Sigmoid colon (tissue), 4 donors: ENCODE data around the gene IL17RB.

Experiments used
- POLR2A ChIP-seq, 2 donors: fragments of 450-650 bp; IDR thresholded peaks; one replicate each; pipeline ENCODE4 v1.6.1; 2016; ENCODE audit warnings: antibody characterized with exemption in 2 of 2, mild to moderate bottlenecking in 2 of 2, moderate library complexity in 2 of 2
- POLR2AphosphoS5 ChIP-seq, 4 donors: sonication (generic); formaldehyde crosslinking; IDR thresholded peaks; one replicate each; pipeline ENCODE4 v1.6.1; 2017; ENCODE audit warnings: antibody characterized with exemption in 4 of 4
- TF ChIP-seq, protein P1 (sequence below), 4 experiments: fragments of 450-650 bp in 3 of 4; fragments of 200-600 bp in 1 of 4; IDR thresholded peaks; one replicate each; pipeline ENCODE4 v1.5.1; 2016 to 2019; ENCODE audit warnings: antibody characterized with exemption in 4 of 4, mild to moderate bottlenecking in 3 of 4, moderate library complexity in 2 of 4

DNA sequence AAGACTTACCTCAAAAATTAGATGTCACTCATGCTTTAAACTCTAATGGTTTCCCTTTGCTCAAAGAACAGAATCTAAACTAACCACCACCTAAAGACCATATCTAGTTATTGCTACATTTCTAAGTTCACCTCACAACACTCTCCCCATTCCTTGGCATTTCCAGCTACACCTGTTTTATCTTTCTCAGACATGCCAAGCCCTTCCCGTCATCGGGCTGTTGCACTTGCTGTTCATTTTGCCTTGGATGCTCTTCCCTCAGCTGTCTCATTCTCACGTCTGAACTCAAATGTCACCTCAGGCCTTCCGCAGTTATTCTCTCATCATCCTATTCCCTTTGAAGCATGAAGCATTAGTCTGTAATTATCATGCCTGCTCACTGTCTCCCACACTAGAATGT, 36.6 kb downstream of the IL17RB start:
- TF ChIP-seq, protein P1, sequence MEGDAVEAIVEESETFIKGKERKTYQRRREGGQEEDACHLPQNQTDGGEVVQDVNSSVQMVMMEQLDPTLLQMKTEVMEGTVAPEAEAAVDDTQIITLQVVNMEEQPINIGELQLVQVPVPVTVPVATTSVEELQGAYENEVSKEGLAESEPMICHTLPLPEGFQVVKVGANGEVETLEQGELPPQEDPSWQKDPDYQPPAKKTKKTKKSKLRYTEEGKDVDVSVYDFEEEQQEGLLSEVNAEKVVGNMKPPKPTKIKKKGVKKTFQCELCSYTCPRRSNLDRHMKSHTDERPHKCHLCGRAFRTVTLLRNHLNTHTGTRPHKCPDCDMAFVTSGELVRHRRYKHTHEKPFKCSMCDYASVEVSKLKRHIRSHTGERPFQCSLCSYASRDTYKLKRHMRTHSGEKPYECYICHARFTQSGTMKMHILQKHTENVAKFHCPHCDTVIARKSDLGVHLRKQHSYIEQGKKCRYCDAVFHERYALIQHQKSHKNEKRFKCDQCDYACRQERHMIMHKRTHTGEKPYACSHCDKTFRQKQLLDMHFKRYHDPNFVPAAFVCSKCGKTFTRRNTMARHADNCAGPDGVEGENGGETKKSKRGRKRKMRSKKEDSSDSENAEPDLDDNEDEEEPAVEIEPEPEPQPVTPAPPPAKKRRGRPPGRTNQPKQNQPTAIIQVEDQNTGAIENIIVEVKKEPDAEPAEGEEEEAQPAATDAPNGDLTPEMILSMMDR (IDR thresholded peaks at IDR 0.05): no peak
- no peak for TF ChIP-seq POLR2A (IDR thresholded peaks at IDR 0.05)
- TF ChIP-seq POLR2AphosphoS5 (IDR thresholded peaks at IDR 0.05): no peak
